ENCODE data around the gene PAQR4. TPM values are rescaled to one million over a fixed set of nuclear protein-coding genes. Genes with fewer than 3 reads are reported as not detected.

Gene PAQR4
- total RNA-seq, 2 experiments from 2014 or later = 29.4 to 30.4 TPM

DNA sequence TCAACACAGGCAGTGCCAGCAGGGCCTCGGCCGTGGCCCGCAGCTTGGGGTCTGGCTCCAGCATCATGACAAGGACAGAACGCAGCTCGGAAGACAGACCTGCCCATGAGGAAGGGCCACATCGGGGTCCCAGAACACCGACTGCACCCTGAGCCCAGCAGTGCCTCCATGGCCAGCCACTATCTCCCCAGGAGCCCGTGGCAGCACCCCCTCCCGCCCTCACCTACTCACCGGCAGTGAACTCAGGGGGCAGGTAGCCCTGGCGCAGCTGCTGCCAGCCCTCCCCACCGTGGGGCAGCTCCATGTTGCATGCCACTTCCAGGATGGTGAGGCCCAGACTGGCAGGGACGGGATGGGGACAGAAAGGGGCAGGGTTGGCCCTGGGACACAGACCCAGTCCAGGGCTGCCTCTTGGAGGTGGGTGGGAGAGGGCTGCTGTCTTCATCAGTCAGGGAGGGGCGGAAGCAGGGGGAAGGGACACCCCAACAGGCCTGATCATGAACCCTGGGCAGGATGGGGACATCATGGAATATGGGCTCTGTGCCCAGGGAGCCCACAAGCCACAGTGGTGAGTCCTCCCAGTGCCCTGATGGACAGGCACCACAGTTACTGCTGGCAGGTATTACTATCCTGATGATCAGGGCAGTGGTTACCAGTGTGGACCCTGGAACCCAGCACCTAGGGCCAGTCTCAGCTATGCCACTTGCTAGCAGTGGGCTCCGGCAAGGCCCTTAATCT, 5.3 kb downstream of the PAQR4 start:
- ChIA-PET POLR2A (interaction anchor here (0.6 to 0.7 kb wide), 3 partner anchors 9 to 107 kb away, joined by 3 read pairs; no protein-coding TSS in a partner anchor), CTCF (no interaction called here)
- Mint-ChIP-seq H3K9me3 (no peaks in the 10 kb centered on the region), H3K4me3 (no peak overlapping the region), H3K27ac (no peak overlapping the region), H3K27me3 (no peaks in the 10 kb centered on the region), H3K36me3 (ENCODE audit: low read depth) (peaks cover 54% of the 10 kb centered on the region), H3K4me1 (ENCODE audit: low read depth) (peaks cover 11% of the 10 kb centered on the region)
- intact Hi-C loops (cut with micrococcal nuclease) = no loop called here
- DNase-seq (no peak), ATAC-seq (no peak)
- no peak for TF ChIP-seq CTCF (IDR thresholded peaks at IDR 0.05)

DNA sequence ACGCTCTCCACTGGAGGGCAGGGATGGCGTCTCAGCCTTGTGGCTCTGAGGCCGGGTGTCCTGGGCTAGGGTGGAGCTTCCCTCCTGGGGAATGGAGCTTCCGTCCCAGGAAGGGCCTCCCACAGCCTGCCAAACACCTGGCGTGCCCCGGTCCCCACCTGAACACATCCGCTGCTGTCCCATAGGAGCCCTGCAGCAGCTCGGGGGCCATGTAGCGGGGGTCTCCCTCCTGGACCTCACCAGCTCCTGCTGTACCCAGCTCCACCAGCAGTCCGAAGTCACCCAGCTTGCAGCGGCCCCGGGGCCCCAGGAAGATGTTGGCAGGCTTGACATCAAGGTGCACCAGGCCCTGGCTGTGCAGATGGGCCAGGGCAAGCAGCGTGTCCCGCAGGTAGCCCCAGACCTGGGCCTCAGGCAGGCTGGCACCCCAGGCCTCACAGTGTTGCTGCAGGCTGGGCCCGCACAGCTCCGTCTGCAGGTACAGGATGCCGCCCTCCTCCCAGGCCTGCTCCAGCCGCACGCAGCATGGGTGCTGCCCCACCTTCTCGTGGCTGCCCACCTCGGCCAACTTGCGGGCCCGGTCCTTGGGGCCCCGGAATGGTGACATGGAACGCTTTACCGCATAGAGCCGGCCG, 6.1 kb downstream of the PAQR4 start:
- CTCF ChIA-PET = no interaction called here
- no peaks in the 10 kb centered on the region for H3K27me3 Mint-ChIP-seq
- H3K9me3 Mint-ChIP-seq = no peaks in the 10 kb centered on the region
- ATAC-seq (no peak), DNase-seq (no peak)
- H3K36me3 Mint-ChIP-seq (ENCODE audit: low read depth) = peaks cover 55% of the 10 kb centered on the region
- H3K27ac Mint-ChIP-seq = no peak overlapping the region
- peaks cover 11% of the 10 kb centered on the region for H3K4me1 Mint-ChIP-seq (ENCODE audit: low read depth)
- TF ChIP-seq CTCF (IDR thresholded peaks at IDR 0.05) = no peak
- POLR2A ChIA-PET = interaction anchor here (0.7 kb wide), 1 partner anchor 107 kb away, joined by 3 read pairs; no protein-coding TSS in a partner anchor
- no peak overlapping the region for H3K4me3 Mint-ChIP-seq
- intact Hi-C loops (cut with micrococcal nuclease) = no loop called here

DNA sequence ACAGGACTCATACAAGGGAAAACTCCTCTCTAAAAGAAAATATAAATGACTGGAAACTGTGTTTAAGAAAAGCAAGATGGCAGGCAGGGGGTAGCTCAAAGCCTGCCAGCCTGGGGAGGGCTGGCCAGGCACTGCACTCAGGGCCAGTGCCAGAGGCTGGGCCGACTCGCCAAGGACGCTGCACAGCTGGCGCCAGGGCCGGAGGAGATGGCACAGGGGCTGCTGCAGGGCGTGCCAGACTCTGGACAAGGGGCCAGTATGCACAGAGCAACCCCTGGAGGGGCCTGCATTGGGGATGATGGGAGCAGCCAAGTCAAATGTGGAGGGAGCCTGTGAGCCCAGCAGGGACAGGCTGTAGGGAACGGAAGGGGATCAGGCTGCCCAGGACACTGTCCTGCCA, 7.1 kb downstream of the PAQR4 start:
- CTCF ChIA-PET = no interaction called here

DNA sequence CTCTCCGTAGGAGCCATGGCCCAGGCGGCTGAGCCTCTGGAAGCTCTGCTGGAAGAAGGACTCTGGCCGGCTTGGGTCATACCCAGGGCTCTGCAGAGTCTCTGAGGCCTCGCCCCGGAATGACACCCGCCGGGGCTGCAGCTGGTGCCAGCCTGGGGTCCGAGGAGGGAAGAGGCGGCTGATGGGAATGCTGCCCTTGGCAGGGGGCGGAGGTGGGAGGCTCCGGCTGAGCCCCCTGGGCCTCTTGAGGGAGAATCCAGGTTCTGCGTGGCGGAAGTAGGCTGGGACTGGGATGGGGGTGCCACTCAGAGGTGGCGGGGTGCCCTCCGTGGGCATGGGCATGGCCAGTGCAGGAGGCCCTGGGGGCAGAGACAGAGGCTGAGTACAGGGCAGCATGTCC, 7.5 kb downstream of the PAQR4 start:
- H3K27ac Mint-ChIP-seq = no peak overlapping the region
- TF ChIP-seq CTCF (IDR thresholded peaks at IDR 0.05) = no peak
- ChIA-PET POLR2A (interaction anchor here (1.4 kb wide), 1 partner anchor 10 kb away, joined by 8 read pairs; no protein-coding TSS in a partner anchor), CTCF (interaction anchor here (2.1 kb wide), 1 partner anchor 15 kb away, joined by 8 read pairs; no protein-coding TSS in a partner anchor)
- no peaks in the 10 kb centered on the region for H3K27me3 Mint-ChIP-seq
- peaks cover 7% of the 10 kb centered on the region for H3K4me1 Mint-ChIP-seq (ENCODE audit: low read depth)
- intact Hi-C loops (cut with micrococcal nuclease) = no loop called here
- peaks cover 46% of the 10 kb centered on the region for H3K36me3 Mint-ChIP-seq (ENCODE audit: low read depth)
- no peaks in the 10 kb centered on the region for H3K9me3 Mint-ChIP-seq
- no peak overlapping the region for H3K4me3 Mint-ChIP-seq
- no peak for ATAC-seq
- no peak for DNase-seq

More for the DNA sequence above, 7.1 kb downstream of the PAQR4 start:
- DNase-seq (no peak), ATAC-seq (no peak)
- Mint-ChIP-seq H3K36me3 (ENCODE audit: low read depth) (peaks cover 49% of the 10 kb centered on the region), H3K27me3 (no peaks in the 10 kb centered on the region), H3K9me3 (no peaks in the 10 kb centered on the region), H3K27ac (no peak overlapping the region), H3K4me3 (no peak overlapping the region), H3K4me1 (ENCODE audit: low read depth) (peaks cover 6% of the 10 kb centered on the region)
- TF ChIP-seq CTCF (IDR thresholded peaks at IDR 0.05) = no peak
- POLR2A ChIA-PET = no interaction called here
- intact Hi-C loops (cut with micrococcal nuclease) = no loop called here

GRCh38 chr16:2977440-2977839, 8.3 kb downstream of the PAQR4 start:
- Mint-ChIP-seq H3K4me3 (no peak overlapping the region), H3K4me1 (ENCODE audit: low read depth) (peaks cover 9% of the 10 kb centered on the region), H3K27ac (no peak overlapping the region), H3K9me3 (no peaks in the 10 kb centered on the region), H3K36me3 (ENCODE audit: low read depth) (peaks cover 39% of the 10 kb centered on the region), H3K27me3 (no peaks in the 10 kb centered on the region)
- CTCF ChIA-PET = interaction anchor here (0.8 to 2.1 kb wide), 5 partner anchors 7 to 57 kb away, joined by 3 to 8 read pairs (median 5); no protein-coding TSS in a partner anchor
- POLR2A ChIA-PET = interaction anchor here (1.4 to 3.6 kb wide), 2 partner anchors 8 to 10 kb away, joined by 8 to 20 read pairs; partner anchors contain the start of gene PAQR4
- ATAC-seq (no peak), DNase-seq (no peak)
- no peak for TF ChIP-seq CTCF (IDR thresholded peaks at IDR 0.05)
- intact Hi-C loops (cut with micrococcal nuclease) = no loop called here
